Body of pancreas (tissue), 4 donors: ENCODE results near the gene LCE7A.

Source experiments
- CTCF ChIP-seq, 7 experiments: fragments of 450-650 bp in 4 of 7; fragments of 200-600 bp in 3 of 7; sonication (generic) in 3 of 7; IDR thresholded peaks; one replicate each; pipeline ENCODE4 v1.5.1; 2016 to 2019; ENCODE audit warnings: antibody characterized with exemption in 7 of 7
- POLR2A ChIP-seq, 3 donors: fragments of 450-650 bp; IDR thresholded peaks; one replicate each; pipeline ENCODE4 v1.6.1; 2016; ENCODE audit warnings: antibody characterized with exemption in 3 of 3, mild to moderate bottlenecking in 2 of 3

- no peak for TF ChIP-seq CTCF (IDR thresholded peaks at IDR 0.05)
- no peak for TF ChIP-seq POLR2A (IDR thresholded peaks at IDR 0.05)
Measured at GRCh38 chr1:152811671-152812070, 48.1 kb upstream of the LCE7A start, which contains the start of gene LCE1B.
